Measurements from ENCODE around the gene GAS6.

The GAS6 gene

DNA sequence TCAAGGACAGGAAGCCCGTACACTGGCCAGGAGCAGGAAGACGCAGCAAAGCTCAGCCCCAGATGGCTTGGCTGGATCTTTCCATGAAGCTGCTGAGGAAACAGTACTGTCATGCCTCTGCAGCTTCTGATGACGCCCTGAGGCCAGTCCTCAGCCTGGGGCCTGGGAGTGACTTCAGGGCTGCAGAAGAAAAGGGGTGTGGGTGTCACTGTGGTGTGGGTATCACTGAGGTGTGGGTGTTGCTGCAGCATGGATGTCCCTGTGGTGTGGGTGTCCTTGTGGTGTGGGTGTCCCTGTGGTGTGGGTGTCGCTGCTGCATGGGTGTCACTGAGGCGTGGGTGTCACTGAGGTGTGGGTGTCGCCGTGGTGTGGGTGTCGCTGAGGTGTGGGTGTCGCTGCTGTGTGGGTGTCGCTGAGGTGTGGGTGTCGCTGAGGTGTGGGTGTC is 12.0 kb upstream of the GAS6 start:
- no peak overlapping the region for H3K4me3 ChIP-seq (ENCODE audit: low read depth, low read length)
- H3K27ac ChIP-seq (ENCODE audit: extremely low read depth, low read depth, low read length), result no peak overlapping the region
- no peaks in the 10 kb centered on the region for H3K36me3 ChIP-seq (ENCODE audit: control insufficient read depth in 2 of 2, insufficient read depth in 1 of 2, low read length in 2 of 2)
- POLR2A ChIA-PET, result no interaction called here
- no peaks in the 10 kb centered on the region for H3K4me1 ChIP-seq (ENCODE audit: control insufficient read depth, insufficient read depth, low read length)
- no peaks in the 10 kb centered on the region for H3K9me3 ChIP-seq (ENCODE audit: control insufficient read depth, insufficient read depth, low read depth, low read length)
- TF ChIP-seq ZBTB8A (tag by site-specific recombination; IDR thresholded peaks at IDR 0.05), result no peak
- TF ChIP-seq TRIM28 (IDR thresholded peaks at IDR 0.05; ENCODE audit: borderline replicate concordance, low read length), result no peak
- TF ChIP-seq ZNF837 (tag by site-specific recombination; IDR thresholded peaks at IDR 0.05), result no peak
- no peak for TF ChIP-seq ZNF555 (tag by site-specific recombination; conservative IDR thresholded peaks at IDR 0.05)
- TF ChIP-seq, protein P1, sequence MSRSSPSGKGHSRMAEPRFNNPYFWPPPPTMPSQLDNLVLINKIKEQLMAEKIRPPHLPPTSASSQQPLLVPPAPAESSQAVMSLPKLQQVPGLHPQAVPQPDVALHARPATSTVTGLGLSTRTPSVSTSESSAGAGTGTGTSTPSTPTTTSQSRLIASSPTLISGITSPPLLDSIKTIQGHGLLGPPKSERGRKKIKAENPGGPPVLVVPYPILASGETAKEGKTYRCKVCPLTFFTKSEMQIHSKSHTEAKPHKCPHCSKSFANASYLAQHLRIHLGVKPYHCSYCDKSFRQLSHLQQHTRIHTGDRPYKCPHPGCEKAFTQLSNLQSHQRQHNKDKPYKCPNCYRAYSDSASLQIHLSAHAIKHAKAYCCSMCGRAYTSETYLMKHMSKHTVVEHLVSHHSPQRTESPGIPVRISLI (tag by site-specific recombination; IDR thresholded peaks at IDR 0.05), result no peak
- no peak for TF ChIP-seq ZNF341 (tag by site-specific recombination; IDR thresholded peaks at IDR 0.05; ENCODE audit: low read depth)
- TF ChIP-seq ZNF311 (tag by site-specific recombination; IDR thresholded peaks at IDR 0.05; ENCODE audit: borderline replicate concordance), result no peak
- TF ChIP-seq, protein P2, sequence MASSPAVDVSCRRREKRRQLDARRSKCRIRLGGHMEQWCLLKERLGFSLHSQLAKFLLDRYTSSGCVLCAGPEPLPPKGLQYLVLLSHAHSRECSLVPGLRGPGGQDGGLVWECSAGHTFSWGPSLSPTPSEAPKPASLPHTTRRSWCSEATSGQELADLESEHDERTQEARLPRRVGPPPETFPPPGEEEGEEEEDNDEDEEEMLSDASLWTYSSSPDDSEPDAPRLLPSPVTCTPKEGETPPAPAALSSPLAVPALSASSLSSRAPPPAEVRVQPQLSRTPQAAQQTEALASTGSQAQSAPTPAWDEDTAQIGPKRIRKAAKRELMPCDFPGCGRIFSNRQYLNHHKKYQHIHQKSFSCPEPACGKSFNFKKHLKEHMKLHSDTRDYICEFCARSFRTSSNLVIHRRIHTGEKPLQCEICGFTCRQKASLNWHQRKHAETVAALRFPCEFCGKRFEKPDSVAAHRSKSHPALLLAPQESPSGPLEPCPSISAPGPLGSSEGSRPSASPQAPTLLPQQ (tag by site-specific recombination; IDR thresholded peaks at IDR 0.05), result no peak
- TF ChIP-seq ZNF76 (tag by site-specific recombination; IDR thresholded peaks at IDR 0.05; ENCODE audit: borderline replicate concordance, low read depth), result no peak
- TF ChIP-seq ZNF660 (tag by site-specific recombination; IDR thresholded peaks at IDR 0.05), result no peak
- no peak for TF ChIP-seq ZBTB1 (tag by site-specific recombination; IDR thresholded peaks at IDR 0.05)
- TF ChIP-seq ZNF221 (tag by site-specific recombination; IDR thresholded peaks at IDR 0.05; ENCODE audit: borderline replicate concordance), result no peak
- TF ChIP-seq ZIC2 (tag by site-specific recombination; IDR thresholded peaks at IDR 0.05), result no peak
- no peak for TF ChIP-seq ZSCAN23 (tag by site-specific recombination; IDR thresholded peaks at IDR 0.05)
- TF ChIP-seq ZNF366 (tag by site-specific recombination; conservative IDR thresholded peaks at IDR 0.05), result no peak
- CTCF ChIA-PET, result no interaction called here

DNA sequence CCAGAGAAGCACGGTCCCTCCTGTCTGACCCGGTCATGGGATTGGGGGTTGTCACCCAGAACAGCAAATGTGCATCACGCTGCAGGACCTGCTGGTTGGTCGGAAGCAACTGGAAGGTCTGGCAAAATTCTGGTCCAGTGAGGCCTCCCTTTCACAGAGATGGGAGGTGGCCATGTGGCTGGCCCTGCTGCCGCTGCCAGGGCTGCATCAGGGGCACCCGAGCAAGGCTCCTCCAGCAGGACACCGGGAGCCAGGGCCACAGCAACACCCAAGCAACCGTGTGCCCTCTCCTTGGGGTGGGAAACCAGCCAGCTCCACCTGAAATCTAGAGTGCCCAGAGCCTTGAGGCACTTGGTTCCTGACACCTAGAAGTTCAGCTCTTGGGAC is 11.5 kb upstream of the GAS6 start:
- H3K36me3 ChIP-seq (ENCODE audit: control insufficient read depth in 2 of 2, insufficient read depth in 1 of 2, low read length in 2 of 2), result no peaks in the 10 kb centered on the region
- TF ChIP-seq GLIS1 (tag by site-specific recombination; IDR thresholded peaks at IDR 0.05) (no peak), ZNF335 (tag by site-specific recombination; conservative IDR thresholded peaks at IDR 0.05) (no peak), ZNF423 (tag by site-specific recombination; IDR thresholded peaks at IDR 0.05) (no peak), ZNF10 (tag by site-specific recombination; IDR thresholded peaks at IDR 0.05) (no peak)
- TF ChIP-seq, protein P3, sequence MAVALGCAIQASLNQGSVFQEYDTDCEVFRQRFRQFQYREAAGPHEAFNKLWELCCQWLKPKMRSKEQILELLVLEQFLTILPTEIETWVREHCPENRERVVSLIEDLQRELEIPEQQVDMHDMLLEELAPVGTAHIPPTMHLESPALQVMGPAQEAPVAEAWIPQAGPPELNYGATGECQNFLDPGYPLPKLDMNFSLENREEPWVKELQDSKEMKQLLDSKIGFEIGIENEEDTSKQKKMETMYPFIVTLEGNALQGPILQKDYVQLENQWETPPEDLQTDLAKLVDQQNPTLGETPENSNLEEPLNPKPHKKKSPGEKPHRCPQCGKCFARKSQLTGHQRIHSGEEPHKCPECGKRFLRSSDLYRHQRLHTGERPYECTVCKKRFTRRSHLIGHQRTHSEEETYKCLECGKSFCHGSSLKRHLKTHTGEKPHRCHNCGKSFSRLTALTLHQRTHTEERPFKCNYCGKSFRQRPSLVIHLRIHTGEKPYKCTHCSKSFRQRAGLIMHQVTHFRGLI (tag by site-specific recombination; IDR thresholded peaks at IDR 0.05), result no peak
- TF ChIP-seq, protein P4, sequence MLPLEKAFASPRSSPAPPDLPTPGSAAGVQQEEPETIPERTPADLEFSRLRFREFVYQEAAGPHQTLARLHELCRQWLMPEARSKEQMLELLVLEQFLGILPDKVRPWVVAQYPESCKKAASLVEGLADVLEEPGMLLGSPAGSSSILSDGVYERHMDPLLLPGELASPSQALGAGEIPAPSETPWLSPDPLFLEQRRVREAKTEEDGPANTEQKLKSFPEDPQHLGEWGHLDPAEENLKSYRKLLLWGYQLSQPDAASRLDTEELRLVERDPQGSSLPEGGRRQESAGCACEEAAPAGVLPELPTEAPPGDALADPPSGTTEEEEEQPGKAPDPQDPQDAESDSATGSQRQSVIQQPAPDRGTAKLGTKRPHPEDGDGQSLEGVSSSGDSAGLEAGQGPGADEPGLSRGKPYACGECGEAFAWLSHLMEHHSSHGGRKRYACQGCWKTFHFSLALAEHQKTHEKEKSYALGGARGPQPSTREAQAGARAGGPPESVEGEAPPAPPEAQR (tag by site-specific recombination; IDR thresholded peaks at IDR 0.05), result no peak
- H3K27ac ChIP-seq (ENCODE audit: extremely low read depth, low read depth, low read length), result no peak overlapping the region
- H3K9me3 ChIP-seq (ENCODE audit: control insufficient read depth, insufficient read depth, low read depth, low read length), result no peaks in the 10 kb centered on the region
- H3K4me1 ChIP-seq (ENCODE audit: control insufficient read depth, insufficient read depth, low read length), result no peaks in the 10 kb centered on the region
- H3K4me3 ChIP-seq (ENCODE audit: low read depth, low read length), result no peak overlapping the region
- ChIA-PET CTCF (no interaction called here), POLR2A (no interaction called here)

Data from HEK293 (cell line).